Measurements from ENCODE around the gene SHISAL2B.
A peak's percentile ranks its signal among the peaks of the same experiment; 100 is the strongest.

The SHISAL2B gene

GRCh38 chr5:64727150-64727549 is 36.8 kb downstream of the SHISAL2B start:
- H3K4me3 ChIP-seq (replicated peaks in 1 of 2; ENCODE audit: low read depth in 2 of 2, low read length in 2 of 2) = no peak overlapping the region
- no peak for TF ChIP-seq CTCF (IDR thresholded peaks at IDR 0.05; ENCODE audit: low read depth, low read length)
- no peak for DNase-seq (ENCODE audit: low read depth in 2 of 2)

GRCh38 chr5:64742411-64742810 is 52.1 kb downstream of the SHISAL2B start:
- TF ChIP-seq CTCF (IDR thresholded peaks at IDR 0.05; ENCODE audit: low read depth, low read length) = no peak
- no peak overlapping the region for H3K4me3 ChIP-seq (replicated peaks in 1 of 2; ENCODE audit: low read depth in 2 of 2, low read length in 2 of 2)
- DNase-seq (ENCODE audit: low read depth in 2 of 2) = no peak

GRCh38 chr5:64742821-64743220 is 52.5 kb downstream of the SHISAL2B start:
- no peak overlapping the region for H3K4me3 ChIP-seq (replicated peaks in 1 of 2; ENCODE audit: low read depth in 2 of 2, low read length in 2 of 2)
- DNase-seq (ENCODE audit: low read depth in 2 of 2) = peak in 1 of 2 donors; percentile 20
- no peak for TF ChIP-seq CTCF (IDR thresholded peaks at IDR 0.05; ENCODE audit: low read depth, low read length)

- DNase-seq (ENCODE audit: low read depth in 2 of 2) = peak in 1 of 2 donors; percentile 22
- no peak for TF ChIP-seq CTCF (IDR thresholded peaks at IDR 0.05; ENCODE audit: low read depth, low read length)
- H3K4me3 ChIP-seq (replicated peaks in 1 of 2; ENCODE audit: low read depth in 2 of 2, low read length in 2 of 2) = no peak overlapping the region
Observed at GRCh38 chr5:64744914-64745313, 54.6 kb downstream of the SHISAL2B start.

- peak in 1 of 2 donors; percentile 22 for DNase-seq (ENCODE audit: low read depth in 2 of 2)
- TF ChIP-seq CTCF (IDR thresholded peaks at IDR 0.05; ENCODE audit: low read depth, low read length) = no peak
- H3K4me3 ChIP-seq (replicated peaks in 1 of 2; ENCODE audit: low read depth in 2 of 2, low read length in 2 of 2) = no peak overlapping the region
Observed at GRCh38 chr5:64746446-64746845, 56.1 kb downstream of the SHISAL2B start.

GRCh38 chr5:64749385-64749784 is 59.1 kb downstream of the SHISAL2B start:
- no peak for DNase-seq (ENCODE audit: low read depth in 2 of 2)
- no peak for TF ChIP-seq CTCF (IDR thresholded peaks at IDR 0.05; ENCODE audit: low read depth, low read length)
- H3K4me3 ChIP-seq (replicated peaks in 1 of 2; ENCODE audit: low read depth in 2 of 2, low read length in 2 of 2) = no peak overlapping the region

- DNase-seq (ENCODE audit: low read depth in 2 of 2) = no peak
- no peak for TF ChIP-seq CTCF (IDR thresholded peaks at IDR 0.05; ENCODE audit: low read depth, low read length)
Observed at GRCh38 chr5:64754066-64754465, 63.8 kb downstream of the SHISAL2B start.

More at GRCh38 chr5:64754066-64754465, 63.8 kb downstream of the SHISAL2B start:
- no peak overlapping the region for H3K4me3 ChIP-seq (replicated peaks in 1 of 2; ENCODE audit: low read depth in 2 of 2, low read length in 2 of 2)

Data from cardiac fibroblast (primary cell).